ENCODE results near the gene EVI5. TPM values are rescaled to one million over a fixed set of nuclear protein-coding genes. Genes with fewer than 3 reads are reported as not detected.

The EVI5 gene
- polyA plus RNA-seq, 2 donors: 1.6 to 1.9 TPM

DNA sequence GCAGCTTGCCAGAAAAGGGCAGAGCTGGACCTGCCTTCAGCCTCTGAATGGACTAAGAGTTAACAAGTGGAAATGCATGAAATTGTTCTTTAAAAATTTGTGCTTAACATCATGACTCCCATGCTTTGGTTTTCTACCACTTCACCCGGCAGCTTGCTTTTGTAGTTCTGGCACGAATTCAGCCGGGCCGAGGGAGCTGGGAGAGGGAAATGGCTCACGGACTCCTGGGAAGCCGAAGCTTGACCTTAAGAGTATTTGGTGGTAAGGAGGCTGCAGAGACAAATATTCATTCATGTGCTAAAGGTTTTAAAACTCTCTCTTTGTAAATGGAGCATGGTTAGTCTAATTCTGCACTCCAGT, 281.0 kb downstream of the EVI5 start:
- no peak overlapping the region for H3K4me3 ChIP-seq (ENCODE audit: low read depth in 1 of 2, low read length in 2 of 2)
- H3K4me1 ChIP-seq (ENCODE audit: control insufficient read depth in 2 of 2, insufficient read depth in 2 of 2, low read length in 1 of 2): no peaks in the 10 kb centered on the region
- H3K36me3 ChIP-seq (ENCODE audit: control insufficient read depth in 2 of 2, insufficient read depth in 2 of 2, low read length in 1 of 2): no peaks in the 10 kb centered on the region
- no peak overlapping the region for H3K27ac ChIP-seq (ENCODE audit: low read depth in 2 of 2, low read length in 1 of 2)
- WGBS, 2 donors: 68 to 76% methylated on average over 6 of the region's 6 CpGs
- no peaks in the 10 kb centered on the region for H3K27me3 ChIP-seq (ENCODE audit: control insufficient read depth in 1 of 2, insufficient read depth in 2 of 2, low read length in 2 of 2)
- no peaks in the 10 kb centered on the region for H3K9me3 ChIP-seq (ENCODE audit: control insufficient read depth in 2 of 2, insufficient read depth in 1 of 2, low read depth in 1 of 2, low read length in 1 of 2)

GRCh38 chr1:92503043-92503925, 281.6 kb downstream of the EVI5 start:
- Histone ChIP-seq H3K4me3 (ENCODE audit: low read depth in 1 of 2, low read length in 2 of 2) (no peak overlapping the region), H3K27me3 (ENCODE audit: control insufficient read depth in 1 of 2, insufficient read depth in 2 of 2, low read length in 2 of 2) (no peaks in the 10 kb centered on the region), H3K9me3 (ENCODE audit: control insufficient read depth in 2 of 2, insufficient read depth in 1 of 2, low read depth in 1 of 2, low read length in 1 of 2) (no peaks in the 10 kb centered on the region), H3K36me3 (ENCODE audit: control insufficient read depth in 2 of 2, insufficient read depth in 2 of 2, low read length in 1 of 2) (no peaks in the 10 kb centered on the region), H3K4me1 (ENCODE audit: control insufficient read depth in 2 of 2, insufficient read depth in 2 of 2, low read length in 1 of 2) (no peaks in the 10 kb centered on the region), H3K27ac (ENCODE audit: low read depth in 2 of 2, low read length in 1 of 2) (no peak overlapping the region)
- WGBS, 2 donors: 71 to 75% methylated on average over 6 of the region's 6 CpGs

GRCh38 chr1:92502247-92502646, 282.7 kb downstream of the EVI5 start:
- no peaks in the 10 kb centered on the region for H3K4me1 ChIP-seq (ENCODE audit: control insufficient read depth in 2 of 2, insufficient read depth in 2 of 2, low read length in 1 of 2)
- H3K27me3 ChIP-seq (ENCODE audit: control insufficient read depth in 1 of 2, insufficient read depth in 2 of 2, low read length in 2 of 2): no peaks in the 10 kb centered on the region
- H3K9me3 ChIP-seq (ENCODE audit: control insufficient read depth in 2 of 2, insufficient read depth in 1 of 2, low read depth in 1 of 2, low read length in 1 of 2): no peaks in the 10 kb centered on the region
- H3K27ac ChIP-seq (ENCODE audit: low read depth in 2 of 2, low read length in 1 of 2): no peak overlapping the region
- no peaks in the 10 kb centered on the region for H3K36me3 ChIP-seq (ENCODE audit: control insufficient read depth in 2 of 2, insufficient read depth in 2 of 2, low read length in 1 of 2)
- H3K4me3 ChIP-seq (ENCODE audit: low read depth in 1 of 2, low read length in 2 of 2): no peak overlapping the region

GRCh38 chr1:92500552-92500951, 284.4 kb downstream of the EVI5 start:
- H3K27ac ChIP-seq (ENCODE audit: low read depth in 2 of 2, low read length in 1 of 2): no peak overlapping the region
- H3K9me3 ChIP-seq (ENCODE audit: control insufficient read depth in 2 of 2, insufficient read depth in 1 of 2, low read depth in 1 of 2, low read length in 1 of 2): no peaks in the 10 kb centered on the region
- no peaks in the 10 kb centered on the region for H3K36me3 ChIP-seq (ENCODE audit: control insufficient read depth in 2 of 2, insufficient read depth in 2 of 2, low read length in 1 of 2)
- H3K4me1 ChIP-seq (ENCODE audit: control insufficient read depth in 2 of 2, insufficient read depth in 2 of 2, low read length in 1 of 2): no peaks in the 10 kb centered on the region
- 63 to 65% methylated on average over 1 of the region's 1 CpG for WGBS, 2 donors
- H3K4me3 ChIP-seq (ENCODE audit: low read depth in 1 of 2, low read length in 2 of 2): no peak overlapping the region
- H3K27me3 ChIP-seq (ENCODE audit: control insufficient read depth in 1 of 2, insufficient read depth in 2 of 2, low read length in 2 of 2): no peaks in the 10 kb centered on the region

DNA sequence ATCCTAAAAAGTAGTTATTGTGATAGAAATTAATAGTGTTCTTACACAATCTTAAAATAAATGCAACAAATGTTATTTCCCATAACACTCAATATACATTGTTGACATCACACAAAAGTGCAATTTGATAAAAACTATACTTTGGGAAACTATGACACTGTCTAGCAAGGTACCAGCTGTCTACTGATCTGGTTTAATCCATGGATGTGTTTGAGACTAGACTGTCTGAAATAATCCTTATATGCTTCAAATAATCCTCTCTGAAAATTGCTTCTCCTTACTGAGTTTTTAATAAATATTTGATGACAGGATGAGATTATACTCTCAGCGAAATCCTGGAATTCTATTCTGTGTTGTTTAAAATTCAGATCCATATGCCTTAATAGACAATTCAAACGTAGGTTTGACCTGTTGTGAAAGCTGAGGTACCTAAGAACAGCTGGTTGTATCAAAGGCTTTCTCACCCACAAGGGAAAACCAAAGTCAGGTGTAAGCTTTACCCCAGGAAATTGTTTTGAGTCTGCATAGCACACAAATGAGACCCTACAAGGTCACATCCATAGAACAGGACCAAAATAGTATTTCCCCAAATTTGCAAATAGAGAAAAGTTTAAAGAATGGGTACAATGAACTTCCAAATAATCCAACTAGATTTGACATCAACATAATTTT, 289.4 kb downstream of the EVI5 start:
- H3K27ac ChIP-seq (ENCODE audit: low read depth in 2 of 2, low read length in 1 of 2): no peak overlapping the region
- no peaks in the 10 kb centered on the region for H3K4me1 ChIP-seq (ENCODE audit: control insufficient read depth in 2 of 2, insufficient read depth in 2 of 2, low read length in 1 of 2)
- H3K27me3 ChIP-seq (ENCODE audit: control insufficient read depth in 1 of 2, insufficient read depth in 2 of 2, low read length in 2 of 2): no peaks in the 10 kb centered on the region
- H3K9me3 ChIP-seq (ENCODE audit: control insufficient read depth in 2 of 2, insufficient read depth in 1 of 2, low read depth in 1 of 2, low read length in 1 of 2): no peaks in the 10 kb centered on the region
- no peak overlapping the region for H3K4me3 ChIP-seq (ENCODE audit: low read depth in 1 of 2, low read length in 2 of 2)
- WGBS, 2 donors: 62 to 64% methylated on average over 2 of the region's 2 CpGs
- no peaks in the 10 kb centered on the region for H3K36me3 ChIP-seq (ENCODE audit: control insufficient read depth in 2 of 2, insufficient read depth in 2 of 2, low read length in 1 of 2)

- H3K4me1 ChIP-seq (ENCODE audit: control insufficient read depth in 2 of 2, insufficient read depth in 2 of 2, low read length in 1 of 2): no peaks in the 10 kb centered on the region
- H3K36me3 ChIP-seq (ENCODE audit: control insufficient read depth in 2 of 2, insufficient read depth in 2 of 2, low read length in 1 of 2): no peaks in the 10 kb centered on the region
- H3K4me3 ChIP-seq (ENCODE audit: low read depth in 1 of 2, low read length in 2 of 2): no peak overlapping the region
- 89 to 92% methylated on average over 4 of the region's 4 CpGs for WGBS, 2 donors
- H3K9me3 ChIP-seq (ENCODE audit: control insufficient read depth in 2 of 2, insufficient read depth in 1 of 2, low read depth in 1 of 2, low read length in 1 of 2): no peaks in the 10 kb centered on the region
- H3K27me3 ChIP-seq (ENCODE audit: control insufficient read depth in 1 of 2, insufficient read depth in 2 of 2, low read length in 2 of 2): no peaks in the 10 kb centered on the region
- H3K27ac ChIP-seq (ENCODE audit: low read depth in 2 of 2, low read length in 1 of 2): no peak overlapping the region
Measured at GRCh38 chr1:92494485-92495141, 290.3 kb downstream of the EVI5 start.

GRCh38 chr1:92493139-92493538, 291.8 kb downstream of the EVI5 start:
- H3K36me3 ChIP-seq (ENCODE audit: control insufficient read depth in 2 of 2, insufficient read depth in 2 of 2, low read length in 1 of 2): no peaks in the 10 kb centered on the region
- WGBS, 2 donors: 97% methylated on average over 4 of the region's 4 CpGs
- H3K27me3 ChIP-seq (ENCODE audit: control insufficient read depth in 1 of 2, insufficient read depth in 2 of 2, low read length in 2 of 2): no peaks in the 10 kb centered on the region
- no peak overlapping the region for H3K4me3 ChIP-seq (ENCODE audit: low read depth in 1 of 2, low read length in 2 of 2)
- H3K27ac ChIP-seq (ENCODE audit: low read depth in 2 of 2, low read length in 1 of 2): no peak overlapping the region
- no peaks in the 10 kb centered on the region for H3K4me1 ChIP-seq (ENCODE audit: control insufficient read depth in 2 of 2, insufficient read depth in 2 of 2, low read length in 1 of 2)
- no peaks in the 10 kb centered on the region for H3K9me3 ChIP-seq (ENCODE audit: control insufficient read depth in 2 of 2, insufficient read depth in 1 of 2, low read depth in 1 of 2, low read length in 1 of 2)

DNA sequence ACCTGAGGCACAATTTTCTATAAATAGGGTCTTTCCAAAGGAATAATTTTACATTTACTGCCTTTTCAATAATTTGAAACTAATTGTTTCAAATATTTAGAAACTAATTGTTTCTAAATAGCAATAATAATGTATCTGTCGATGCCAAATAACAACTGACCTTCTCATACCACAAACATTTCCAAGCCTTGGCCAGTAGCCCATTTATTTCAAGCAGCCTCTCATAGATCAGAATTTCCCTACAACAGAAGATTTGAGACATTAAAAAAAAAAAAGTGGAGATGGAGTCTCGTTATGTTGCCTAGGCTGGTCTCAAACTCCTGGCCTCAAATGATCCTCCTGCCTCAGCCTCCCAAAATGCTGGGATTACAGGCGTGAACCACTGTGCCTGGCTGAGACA, 296.1 kb downstream of the EVI5 start:
- Histone ChIP-seq H3K36me3 (ENCODE audit: control insufficient read depth in 2 of 2, insufficient read depth in 2 of 2, low read length in 1 of 2) (no peaks in the 10 kb centered on the region), H3K4me3 (ENCODE audit: low read depth in 1 of 2, low read length in 2 of 2) (no peak overlapping the region), H3K9me3 (ENCODE audit: control insufficient read depth in 2 of 2, insufficient read depth in 1 of 2, low read depth in 1 of 2, low read length in 1 of 2) (no peaks in the 10 kb centered on the region), H3K27ac (ENCODE audit: low read depth in 2 of 2, low read length in 1 of 2) (no peak overlapping the region), H3K27me3 (ENCODE audit: control insufficient read depth in 1 of 2, insufficient read depth in 2 of 2, low read length in 2 of 2) (peaks cover 0 to 17% of the 10 kb centered on the region in 2 donors), H3K4me1 (ENCODE audit: control insufficient read depth in 2 of 2, insufficient read depth in 2 of 2, low read length in 1 of 2) (peaks cover 3 to 15% of the 10 kb centered on the region in 2 donors)
- WGBS, 2 donors: 73 to 77% methylated on average over 3 of the region's 3 CpGs

GRCh38 chr1:92488416-92488815, 296.5 kb downstream of the EVI5 start:
- Histone ChIP-seq H3K4me1 (ENCODE audit: control insufficient read depth in 2 of 2, insufficient read depth in 2 of 2, low read length in 1 of 2) (peaks cover 6 to 19% of the 10 kb centered on the region in 2 donors), H3K27ac (ENCODE audit: low read depth in 2 of 2, low read length in 1 of 2) (no peak overlapping the region), H3K9me3 (ENCODE audit: control insufficient read depth in 2 of 2, insufficient read depth in 1 of 2, low read depth in 1 of 2, low read length in 1 of 2) (no peaks in the 10 kb centered on the region), H3K27me3 (ENCODE audit: control insufficient read depth in 1 of 2, insufficient read depth in 2 of 2, low read length in 2 of 2) (peaks cover 0 to 21% of the 10 kb centered on the region in 2 donors), H3K36me3 (ENCODE audit: control insufficient read depth in 2 of 2, insufficient read depth in 2 of 2, low read length in 1 of 2) (no peaks in the 10 kb centered on the region), H3K4me3 (ENCODE audit: low read depth in 1 of 2, low read length in 2 of 2) (no peak overlapping the region)
- 41 to 56% methylated on average over 3 of the region's 3 CpGs for WGBS, 2 donors

Data from esophagus (tissue), 2 donors.